ENCODE results near the gene RAP1GAP. TPM values are rescaled to one million over a fixed set of nuclear protein-coding genes. Genes with fewer than 3 reads are reported as not detected.
"Not testable (repeated sequence)": the region's sequence is repeated elsewhere in the genome, so short reads cannot be mapped to it uniquely, and the experiment has no call there.

The RAP1GAP gene
- total RNA-seq, 6 experiments from 2014 or later: 0.07 to 0.19 TPM; not detected in 4

DNA sequence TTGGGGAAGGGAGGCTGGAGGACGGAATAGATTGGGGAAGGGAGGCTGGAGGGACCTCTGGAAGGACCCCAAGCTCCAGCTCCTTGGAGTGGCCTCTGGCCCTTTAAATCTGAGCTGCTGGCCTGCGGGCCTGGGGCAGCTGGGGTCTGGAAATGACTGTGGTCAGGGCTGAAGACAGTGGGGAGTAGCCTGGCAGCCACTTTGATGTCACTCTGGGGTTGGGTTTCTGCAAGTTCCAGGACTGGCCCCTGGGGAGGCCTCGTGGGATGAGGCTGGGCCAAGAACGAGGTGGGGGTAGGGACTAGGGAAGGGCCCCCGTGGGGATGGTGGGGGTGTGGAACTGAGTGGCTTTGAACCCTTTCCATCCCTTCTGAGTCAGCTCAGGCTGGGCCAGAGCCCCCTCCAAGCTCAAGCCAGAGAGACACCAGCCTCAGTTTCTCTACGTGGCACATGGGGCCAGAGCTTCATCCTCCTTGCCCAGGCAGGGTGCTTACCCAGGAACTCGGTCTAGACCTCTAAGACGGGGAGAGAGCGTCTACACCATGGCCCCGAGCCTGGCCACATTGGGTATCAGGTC, 100.3 kb downstream of the RAP1GAP start:
- no peak for DNase-seq
- no peak overlapping the region for H3K4me3 Mint-ChIP-seq
- peaks cover 28% of the 10 kb centered on the region for H3K4me1 Mint-ChIP-seq (ENCODE audit: low read depth)
- TF ChIP-seq, protein P1, sequence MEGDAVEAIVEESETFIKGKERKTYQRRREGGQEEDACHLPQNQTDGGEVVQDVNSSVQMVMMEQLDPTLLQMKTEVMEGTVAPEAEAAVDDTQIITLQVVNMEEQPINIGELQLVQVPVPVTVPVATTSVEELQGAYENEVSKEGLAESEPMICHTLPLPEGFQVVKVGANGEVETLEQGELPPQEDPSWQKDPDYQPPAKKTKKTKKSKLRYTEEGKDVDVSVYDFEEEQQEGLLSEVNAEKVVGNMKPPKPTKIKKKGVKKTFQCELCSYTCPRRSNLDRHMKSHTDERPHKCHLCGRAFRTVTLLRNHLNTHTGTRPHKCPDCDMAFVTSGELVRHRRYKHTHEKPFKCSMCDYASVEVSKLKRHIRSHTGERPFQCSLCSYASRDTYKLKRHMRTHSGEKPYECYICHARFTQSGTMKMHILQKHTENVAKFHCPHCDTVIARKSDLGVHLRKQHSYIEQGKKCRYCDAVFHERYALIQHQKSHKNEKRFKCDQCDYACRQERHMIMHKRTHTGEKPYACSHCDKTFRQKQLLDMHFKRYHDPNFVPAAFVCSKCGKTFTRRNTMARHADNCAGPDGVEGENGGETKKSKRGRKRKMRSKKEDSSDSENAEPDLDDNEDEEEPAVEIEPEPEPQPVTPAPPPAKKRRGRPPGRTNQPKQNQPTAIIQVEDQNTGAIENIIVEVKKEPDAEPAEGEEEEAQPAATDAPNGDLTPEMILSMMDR (IDR thresholded peaks at IDR 0.05): no peak
- H3K9me3 Mint-ChIP-seq: no peaks in the 10 kb centered on the region
- H3K27me3 Mint-ChIP-seq (ENCODE audit: insufficient read depth): peaks cover 16% of the 10 kb centered on the region
- H3K27ac Mint-ChIP-seq: peak overlapping the region; percentile 81; the same call in 1 of the 2 replicates
- H3K36me3 Mint-ChIP-seq (ENCODE audit: low read depth): no peaks in the 10 kb centered on the region

DNA sequence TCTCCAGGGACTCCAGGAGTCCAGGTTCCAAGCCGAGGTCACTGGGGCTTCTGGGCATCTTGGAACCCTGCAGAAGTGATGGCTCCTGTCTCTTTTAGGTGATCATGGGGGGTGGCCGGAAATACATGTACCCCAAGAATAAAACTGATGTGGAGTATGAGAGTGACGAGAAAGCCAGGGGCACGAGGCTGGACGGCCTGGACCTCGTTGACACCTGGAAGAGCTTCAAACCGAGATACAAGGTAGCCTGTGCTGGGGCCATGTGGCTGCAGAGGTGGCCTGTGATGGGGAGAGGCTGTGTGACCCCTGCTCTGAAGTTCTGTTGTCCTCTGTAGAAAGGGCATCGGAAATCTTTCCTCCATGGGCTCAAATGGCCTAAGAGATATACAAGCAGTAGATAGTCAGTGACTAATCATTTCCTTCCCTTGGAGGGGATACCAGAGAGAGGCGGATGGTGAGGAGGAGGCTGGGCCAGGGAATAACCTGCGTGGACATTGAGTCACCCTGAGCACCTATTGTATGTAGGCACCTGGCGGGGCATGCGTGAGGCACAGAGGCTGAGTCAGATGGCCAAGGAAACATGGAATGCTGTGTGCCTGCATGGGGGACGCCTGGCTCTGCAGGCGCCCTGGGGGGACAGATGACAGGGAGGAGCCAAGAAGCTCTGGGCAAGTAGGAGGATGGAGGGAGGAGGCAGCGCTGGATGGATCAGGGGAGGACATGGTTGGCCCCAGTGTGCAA, 101.0 kb downstream of the RAP1GAP start:
- peak; percentile 25 for DNase-seq
- Mint-ChIP-seq H3K9me3 (no peaks in the 10 kb centered on the region), H3K27ac (peak overlapping the region; percentile 81), H3K4me3 (peak overlapping the region; percentile 19), H3K27me3 (ENCODE audit: insufficient read depth) (peaks cover 16% of the 10 kb centered on the region), H3K36me3 (ENCODE audit: low read depth) (no peaks in the 10 kb centered on the region), H3K4me1 (ENCODE audit: low read depth) (peaks cover 27% of the 10 kb centered on the region)
- TF ChIP-seq, protein P1 (IDR thresholded peaks at IDR 0.05): no peak

DNA sequence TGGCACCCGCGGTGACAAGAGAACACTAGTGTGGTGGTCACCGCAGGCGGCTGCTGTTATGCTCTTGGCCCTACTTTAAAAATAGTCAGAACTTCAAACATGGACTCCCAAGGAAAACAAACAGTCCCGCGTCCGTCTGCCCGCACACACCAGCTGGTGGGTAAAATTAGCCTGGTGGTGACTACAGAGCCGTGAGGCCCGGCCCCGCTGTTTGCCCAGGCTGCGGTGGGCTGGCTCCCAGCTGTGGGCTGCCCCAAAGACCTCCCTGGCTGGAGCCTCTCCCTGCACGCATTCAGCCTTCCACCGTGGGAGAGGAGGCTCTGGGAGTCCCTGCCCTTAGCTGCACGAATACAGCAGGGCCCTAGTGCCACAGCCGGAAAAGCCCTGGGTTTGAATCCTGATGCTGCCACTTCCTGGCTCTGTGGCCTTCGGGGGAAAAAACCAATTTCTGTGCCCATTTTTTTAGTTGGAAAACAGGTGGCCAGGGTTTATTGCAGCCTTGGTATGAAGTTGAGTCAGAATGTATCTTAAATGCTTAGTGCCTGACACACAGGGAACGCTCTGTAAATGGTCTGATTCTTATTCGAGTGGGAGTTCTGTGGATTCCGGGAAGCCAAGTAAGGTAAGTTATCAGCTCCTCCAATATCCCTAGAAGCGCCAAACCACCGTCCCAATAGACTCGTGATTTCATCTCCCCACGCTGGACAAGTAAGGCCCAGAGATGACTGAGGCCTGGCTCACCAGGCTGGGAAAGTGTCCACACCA, 101.7 kb downstream of the RAP1GAP start:
- H3K9me3 Mint-ChIP-seq: no peaks in the 10 kb centered on the region
- H3K36me3 Mint-ChIP-seq (ENCODE audit: low read depth): no peaks in the 10 kb centered on the region
- peaks cover 27% of the 10 kb centered on the region for H3K4me1 Mint-ChIP-seq (ENCODE audit: low read depth)
- TF ChIP-seq, protein P1 (IDR thresholded peaks at IDR 0.05): no peak
- peak overlapping the region; percentile 81 for H3K27ac Mint-ChIP-seq
- H3K27me3 Mint-ChIP-seq (ENCODE audit: insufficient read depth): peaks cover 16% of the 10 kb centered on the region
- DNase-seq: peak; percentile 63
- H3K4me3 Mint-ChIP-seq: peak overlapping the region; percentile 19; the same call in 1 of the 2 replicates

DNA sequence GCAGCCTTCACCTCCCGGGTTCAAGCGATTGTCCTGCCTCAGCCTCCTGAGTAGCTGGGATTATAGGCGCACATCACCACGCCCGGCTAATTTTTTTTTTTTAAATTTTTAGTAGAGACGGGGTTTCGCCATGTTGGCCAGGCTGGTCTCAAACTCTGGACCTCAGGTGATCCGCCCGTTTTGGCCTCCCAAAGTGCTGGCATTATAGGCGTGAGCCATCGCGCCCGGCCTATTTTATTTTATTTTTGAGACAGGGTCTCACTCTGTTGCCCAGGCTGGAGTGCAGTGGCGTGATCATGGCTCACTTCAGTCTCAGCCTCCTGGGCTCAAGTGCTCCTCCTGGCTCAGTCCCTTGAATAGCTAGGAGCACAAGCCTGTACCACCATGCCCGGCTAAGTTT, 102.8 kb downstream of the RAP1GAP start:
- H3K4me3 Mint-ChIP-seq; H3K9me3 Mint-ChIP-seq; H3K36me3 Mint-ChIP-seq (ENCODE audit: low read depth); H3K27ac Mint-ChIP-seq; DNase-seq: not testable (repeated sequence)
- Mint-ChIP-seq H3K4me1 (ENCODE audit: low read depth) (peaks cover 27% of the 10 kb centered on the region), H3K27me3 (ENCODE audit: insufficient read depth) (peaks cover 21% of the 10 kb centered on the region)

DNA sequence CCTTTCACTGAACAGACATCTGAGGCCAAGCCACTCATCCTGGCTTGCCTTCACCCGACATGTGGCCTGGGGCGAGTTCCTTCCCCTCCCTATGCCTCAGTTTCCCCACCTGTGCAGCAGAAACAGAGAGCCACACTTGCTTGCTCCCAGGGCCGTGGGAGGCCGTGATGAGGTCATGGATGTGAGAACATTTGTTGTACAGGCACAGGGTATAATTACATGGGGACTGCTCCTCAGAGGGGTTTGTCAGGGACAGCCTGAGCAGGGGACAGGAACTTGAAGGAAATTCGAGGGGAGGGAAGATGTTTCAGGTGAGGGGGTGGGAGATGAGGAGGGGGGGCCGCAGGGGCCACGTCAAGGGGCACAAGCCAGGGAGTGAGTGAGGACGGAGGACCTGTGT, 103.9 kb downstream of the RAP1GAP start:
- TF ChIP-seq, protein P1 (IDR thresholded peaks at IDR 0.05): no peak

More for the DNA sequence above, 103.9 kb downstream of the RAP1GAP start:
- no peak for DNase-seq
- Mint-ChIP-seq H3K27ac (no peak overlapping the region), H3K9me3 (no peaks in the 10 kb centered on the region), H3K36me3 (ENCODE audit: low read depth) (no peaks in the 10 kb centered on the region), H3K4me3 (no peak overlapping the region), H3K27me3 (ENCODE audit: insufficient read depth) (peaks cover 25% of the 10 kb centered on the region), H3K4me1 (ENCODE audit: low read depth) (peaks cover 27% of the 10 kb centered on the region)
